K562 (cell line): Measurements from ENCODE around the gene CSNK1D.

Source experiments
- CTCF ChIP-seq, 3 experiments: IDR thresholded peaks in 2 of 3; conservative IDR thresholded peaks in 1 of 3; 2 replicates each; pipeline ENCODE4 v1.5.1; 2011 to 2012; ENCODE audit warnings: low read length in 3 of 3, mild to moderate bottlenecking in 3 of 3, control low read depth in 2 of 3, improper control_type of control experiment in 1 of 3, inconsistent platforms in 1 of 3, low read depth in 1 of 3, mixed read lengths in 1 of 3, moderate library complexity in 1 of 3; ENCODE audit not compliant: insufficient read depth in 2 of 3
- CXXC5 ChIP-seq: fragments of 250-450 bp; sonication (Bioruptor Pico); IDR thresholded peaks from 2 replicates; pipeline ENCODE4 v1.8.0; 2022; ENCODE audit warnings: inconsistent platforms, mild to moderate bottlenecking, moderate library complexity
- EP300 ChIP-seq: IDR thresholded peaks from 2 replicates; pipeline ENCODE4 v1.6.1; 2012; ENCODE audit warnings: low read length, improper control_type of control experiment
- MXI1 ChIP-seq: IDR thresholded peaks from 2 replicates; pipeline ENCODE4 v1.6.1; 2011; ENCODE audit warnings: low read depth, mild to moderate bottlenecking, improper control_type of control experiment, low read length
- POLR2A ChIP-seq: fragments of 450-650 bp; conservative IDR thresholded peaks from 2 replicates; pipeline ENCODE4 v1.6.1; 2016
- POLR2G ChIP-seq: fragments of 200-400 bp; formaldehyde crosslinking; IDR thresholded peaks from 2 replicates; pipeline ENCODE4 v1.6.1; 2017; ENCODE audit warnings: low read depth, mild to moderate bottlenecking, antibody characterized with exemption, low read length, moderate library complexity
- RFX5 ChIP-seq: IDR thresholded peaks from 2 replicates; pipeline ENCODE4 v1.6.1; 2011; ENCODE audit warnings: low read depth, mild to moderate bottlenecking, improper control_type of control experiment, low read length
- STAT6 ChIP-seq: sonication (generic); formaldehyde crosslinking; IDR thresholded peaks from 2 replicates; pipeline ENCODE4 v1.8.1; 2023; ENCODE audit warnings: mild to moderate bottlenecking, missing genetic modification reagents
- TAF15 ChIP-seq: fragments of 200-400 bp; formaldehyde crosslinking; IDR thresholded peaks from 2 replicates; pipeline ENCODE4 v1.6.1; 2017; ENCODE audit warnings: mild to moderate bottlenecking, low read depth, low read length, moderate library complexity
- ZNF79 ChIP-seq: fragments of 250-450 bp; sonication (Bioruptor Pico); IDR thresholded peaks from 2 replicates; pipeline ENCODE4 v1.4.0; 2020; ENCODE audit warnings: low read depth, mild to moderate bottlenecking, moderate library complexity

- no peak for TF ChIP-seq POLR2A
- no peak for TF ChIP-seq RFX5
- TF ChIP-seq MXI1: no peak
- TF ChIP-seq EP300: no peak
- TF ChIP-seq CXXC5: no peak
- TF ChIP-seq TAF15: no peak
- no peak for TF ChIP-seq ZNF79 (CRISPR knock-in tag)
- TF ChIP-seq POLR2G: no peak
- TF ChIP-seq STAT6 (CRISPR knock-in tag): no peak
- TF ChIP-seq CTCF (IDR thresholded peaks at IDR 0.05 in 2 of 3, conservative IDR thresholded peaks at IDR 0.05 in 1 of 3; ENCODE audit: insufficient read depth in 2 of 3, low read depth in 1 of 3, low read length in 3 of 3): no peak
Measured at GRCh38 chr17:82225368-82226029, 48.0 kb downstream of the CSNK1D start.
